HG03064 (cell line): ENCODE measurements around the gene GSTM5.
"Not testable (repeated sequence)": the region's sequence is repeated elsewhere in the genome, so short reads cannot be mapped to it uniquely, and the experiment has no call there.

Experiments
- ATAC-seq: cut with Tn5 transposase; IDR thresholded peaks from one replicate; pipeline ENCODE4 v1.9.1; 2021; ENCODE audit warnings: low read depth; ENCODE audit not compliant: unreplicated experiment

Gene GSTM5

GRCh38 chr1:109711593-109712320 is at the start of gene GSTM5:
Gene GSTM5 (plus strand): TSS chr1:109712251. CDS start chr1:109712313, 62 bp downstream.
- ATAC-seq: not testable (repeated sequence)

- no peak for ATAC-seq
Measured at GRCh38 chr1:109664671-109665070, 47.4 kb upstream of the GSTM5 start.

GRCh38 chr1:109667452-109668122 is 44.5 kb upstream of the GSTM5 start, which contains the start of gene GSTM2:
Gene GSTM2 (plus strand): TSS chr1:109668057. CDS start chr1:109668116, 59 bp downstream.
- peak; percentile 87 for ATAC-seq

GRCh38 chr1:109668123-109668775 is 43.8 kb upstream of the GSTM5 start:
- ATAC-seq: peak; percentile 31

GRCh38 chr1:109669246-109669948 is 42.7 kb upstream of the GSTM5 start:
- no peak for ATAC-seq

GRCh38 chr1:109669949-109670302 is 42.1 kb upstream of the GSTM5 start:
- not testable (repeated sequence) for ATAC-seq

GRCh38 chr1:109671067-109671466 is 41.0 kb upstream of the GSTM5 start:
- ATAC-seq: no peak

GRCh38 chr1:109673861-109674260 is 38.2 kb upstream of the GSTM5 start:
- not testable (repeated sequence) for ATAC-seq

- not testable (repeated sequence) for ATAC-seq
Measured at GRCh38 chr1:109676683-109677381, 35.2 kb upstream of the GSTM5 start.

GRCh38 chr1:109677459-109677858 is 34.6 kb upstream of the GSTM5 start:
- no peak for ATAC-seq

GRCh38 chr1:109678637-109679036 is 33.4 kb upstream of the GSTM5 start:
- ATAC-seq: not testable (repeated sequence)

- not testable (repeated sequence) for ATAC-seq
Measured at GRCh38 chr1:109684777-109685176, 27.3 kb upstream of the GSTM5 start.

GRCh38 chr1:109685399-109685798 is 26.7 kb upstream of the GSTM5 start:
- ATAC-seq: not testable (repeated sequence)

- ATAC-seq: not testable (repeated sequence)
Measured at GRCh38 chr1:109685890-109686289, 26.2 kb upstream of the GSTM5 start.

GRCh38 chr1:109687109-109687508 is 24.9 kb upstream of the GSTM5 start:
- not testable (repeated sequence) for ATAC-seq

GRCh38 chr1:109687641-109688499 is 24.2 kb upstream of the GSTM5 start, which contains the start of gene GSTM1:
Gene GSTM1 (plus strand): TSS chr1:109687817. CDS start chr1:109687874, 57 bp downstream.
- peak; percentile 99 for ATAC-seq

GRCh38 chr1:109689844-109690405 is 22.1 kb upstream of the GSTM5 start:
- no peak for ATAC-seq

- ATAC-seq: no peak
Measured at GRCh38 chr1:109691759-109692158, 20.3 kb upstream of the GSTM5 start.

GRCh38 chr1:109694400-109694799 is 17.7 kb upstream of the GSTM5 start:
- ATAC-seq: not testable (repeated sequence)
